GM18498 (cell line): Measurements from ENCODE around the gene SLC5A11.
"Not testable (repeated sequence)": the region's sequence is repeated elsewhere in the genome, so short reads cannot be mapped to it uniquely, and the experiment has no call there.

ENCODE experiments used
- ATAC-seq: cut with Tn5 transposase; IDR thresholded peaks from one replicate; pipeline ENCODE4 v1.9.1; 2021; ENCODE audit warnings: mild to moderate bottlenecking, moderate library complexity; ENCODE audit not compliant: unreplicated experiment

The SLC5A11 gene

DNA sequence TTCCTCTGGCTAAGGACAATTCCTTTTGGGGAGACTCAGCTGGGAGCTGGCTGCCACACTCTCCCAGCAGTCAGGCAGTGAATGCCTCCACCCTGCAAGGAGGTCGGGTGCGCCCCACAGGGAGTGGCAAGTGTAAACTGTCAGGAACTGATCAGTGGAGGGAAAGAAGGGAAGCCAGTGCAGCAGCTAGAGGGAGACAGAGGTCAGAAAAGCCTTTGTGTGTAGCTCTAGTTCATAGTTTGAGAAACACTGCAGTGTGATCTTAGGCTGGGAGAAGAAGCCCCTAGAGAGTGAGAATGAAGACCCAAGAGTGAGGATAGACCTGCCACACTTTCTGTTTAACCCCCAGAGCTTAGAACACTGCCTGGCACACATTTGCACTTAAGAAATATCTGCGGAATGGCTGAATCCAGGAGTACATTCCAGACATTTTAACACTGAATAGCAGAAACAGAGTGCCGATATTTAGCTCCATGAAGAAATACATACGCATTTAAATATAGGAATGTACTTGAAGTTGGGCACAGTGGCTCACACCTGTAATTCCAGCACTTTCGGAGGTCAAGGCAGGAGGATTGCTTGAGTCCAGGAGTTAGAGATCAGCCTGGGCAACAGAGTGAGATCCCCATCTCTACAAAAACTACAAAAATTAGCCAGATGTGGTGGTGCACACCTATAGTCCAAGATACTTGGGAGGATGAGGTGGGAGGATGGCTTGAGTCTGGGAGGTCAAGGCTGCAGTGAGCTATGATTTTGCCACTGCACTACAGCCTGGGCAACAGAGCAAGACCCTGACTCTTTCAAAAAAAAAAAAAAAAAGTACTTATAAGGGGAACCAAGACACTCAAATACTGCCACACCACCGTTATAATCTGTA is 11.1 kb upstream of the SLC5A11 start:
- ATAC-seq: no peak

- ATAC-seq: no peak
These were observed 8.9 kb upstream of the SLC5A11 start for GRCh38 chr16:24836836-24837235.

GRCh38 chr16:24837969-24838368 is 7.8 kb upstream of the SLC5A11 start:
- no peak for ATAC-seq

DNA sequence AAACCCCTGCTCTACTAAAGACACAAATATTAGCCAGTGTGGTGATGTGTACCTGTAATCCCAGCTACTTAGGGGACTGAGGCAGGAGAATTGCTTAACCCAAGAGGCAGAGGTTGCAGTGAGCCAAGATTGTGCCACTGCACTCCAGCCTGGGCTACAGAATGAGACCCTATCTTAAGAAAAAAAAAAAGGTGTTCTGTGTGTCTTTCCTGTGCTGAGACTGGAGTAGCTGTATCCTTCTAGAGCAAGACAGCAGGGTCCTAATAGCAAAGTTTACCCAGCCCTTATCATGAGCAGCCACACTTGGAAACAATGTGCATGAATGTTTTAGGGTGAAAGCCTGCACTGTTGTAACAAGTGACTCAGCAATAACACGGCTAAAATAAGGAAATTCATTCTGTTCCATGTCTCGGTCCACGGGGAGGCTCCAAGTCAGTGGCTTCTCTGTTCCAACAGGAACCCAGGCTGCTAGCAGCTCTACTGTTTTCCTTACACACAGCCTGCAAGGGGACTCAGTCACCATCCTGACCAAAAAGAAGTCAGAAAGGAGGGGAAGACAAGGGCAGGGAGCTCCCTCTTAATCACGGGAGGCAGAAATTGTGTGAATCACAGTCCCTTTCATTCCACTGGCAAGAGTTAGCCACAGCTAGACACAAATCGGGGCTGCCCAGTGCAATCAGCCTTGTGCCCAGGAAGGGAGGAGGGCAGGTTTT is 7.1 kb upstream of the SLC5A11 start:
- no peak for ATAC-seq

DNA sequence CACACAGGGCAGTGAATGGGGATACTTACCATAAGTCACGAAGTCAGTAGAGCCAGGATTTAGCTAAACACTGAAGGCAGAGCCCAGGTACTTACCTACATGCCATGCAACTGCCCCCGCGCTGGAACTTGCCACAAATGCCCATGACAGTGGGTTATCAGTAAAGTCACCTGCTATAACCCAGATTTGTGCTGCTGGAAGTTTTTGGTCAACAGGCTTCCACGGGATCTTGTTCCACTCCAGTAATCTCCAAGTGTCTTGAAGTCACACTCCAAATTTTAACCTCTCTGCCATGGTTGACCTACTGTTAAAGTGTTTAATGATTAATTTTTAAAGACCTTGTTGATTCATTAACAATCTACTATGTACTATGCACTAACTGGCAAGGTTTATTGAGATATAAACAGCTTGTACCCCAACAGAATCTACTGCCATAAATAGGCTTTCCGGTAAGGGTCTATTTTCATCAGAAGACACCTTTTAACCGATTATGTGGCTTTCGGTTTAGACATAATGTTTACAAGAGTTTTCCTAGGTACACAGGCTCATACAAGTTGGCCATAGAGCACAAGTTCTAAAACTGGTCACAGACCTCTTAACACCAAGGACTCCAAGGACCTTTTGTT is 6.3 kb upstream of the SLC5A11 start:
- no peak for ATAC-seq

- no peak for ATAC-seq
These were observed 4.5 kb upstream of the SLC5A11 start for GRCh38 chr16:24841291-24841690.

GRCh38 chr16:24844101-24845030 is 1.4 kb upstream of the SLC5A11 start:
- ATAC-seq: no peak

- not testable (repeated sequence) for ATAC-seq
These were observed 765 bp upstream of the SLC5A11 start for GRCh38 chr16:24845031-24845365.

GRCh38 chr16:24846548-24847357 is 990 bp downstream of the SLC5A11 start:
- no peak for ATAC-seq

DNA sequence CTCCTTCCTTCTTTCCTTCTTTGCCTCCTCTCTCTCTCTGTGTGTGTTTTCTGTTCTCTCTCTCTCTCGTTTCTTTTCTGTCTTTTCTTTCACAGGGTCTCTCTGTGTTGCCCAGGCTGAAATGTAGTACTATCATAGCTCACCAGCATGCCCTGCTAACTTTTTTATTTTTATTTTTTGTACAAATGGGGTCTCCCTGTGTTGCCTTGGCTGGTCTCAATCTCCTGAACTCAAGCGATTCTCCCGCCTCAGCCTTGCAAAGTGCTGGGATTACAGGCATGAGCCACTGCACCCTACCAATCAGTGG is 1.5 kb downstream of the SLC5A11 start:
- no peak for ATAC-seq

DNA sequence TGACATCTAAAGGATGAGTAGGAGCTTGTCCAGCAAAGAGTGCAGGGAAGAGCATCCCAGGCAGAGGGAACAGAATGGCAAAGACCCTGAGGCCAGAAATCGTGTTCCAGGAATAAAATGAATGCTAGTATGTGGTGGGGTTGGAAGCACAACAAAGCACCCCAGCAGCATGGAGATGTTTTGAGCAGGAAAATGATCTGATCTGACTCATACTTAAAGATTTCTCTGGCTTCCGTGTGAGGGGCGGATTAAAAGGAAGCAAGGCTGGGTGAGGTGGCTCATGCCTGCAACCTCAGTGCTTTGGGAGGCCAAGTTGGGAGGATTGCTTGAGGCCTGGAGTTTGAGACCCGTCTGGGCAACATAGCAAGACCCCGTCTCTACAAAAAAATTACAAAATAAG is 2.3 kb downstream of the SLC5A11 start:
- ATAC-seq: no peak

DNA sequence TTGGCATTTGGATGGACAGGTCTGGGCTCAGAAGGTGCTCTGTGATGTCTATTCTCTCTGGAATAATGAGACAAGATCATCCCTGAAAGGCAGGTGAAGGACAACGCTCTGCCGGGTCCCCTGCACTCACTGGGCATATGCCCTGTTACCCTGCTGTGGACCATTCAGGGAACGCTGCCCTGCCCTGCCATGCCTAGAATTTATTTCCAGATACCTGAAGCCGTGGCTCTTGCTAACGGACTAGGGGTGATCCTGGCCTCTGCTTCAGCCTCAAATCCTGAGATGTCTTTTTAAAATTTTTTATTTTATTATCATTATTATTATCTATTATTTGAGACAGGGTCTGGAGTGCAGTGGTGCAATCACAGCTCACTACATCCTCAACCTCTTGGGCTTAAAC is 3.9 kb downstream of the SLC5A11 start:
- ATAC-seq: no peak

GRCh38 chr16:24850289-24850938 is 4.7 kb downstream of the SLC5A11 start:
- no peak for ATAC-seq

DNA sequence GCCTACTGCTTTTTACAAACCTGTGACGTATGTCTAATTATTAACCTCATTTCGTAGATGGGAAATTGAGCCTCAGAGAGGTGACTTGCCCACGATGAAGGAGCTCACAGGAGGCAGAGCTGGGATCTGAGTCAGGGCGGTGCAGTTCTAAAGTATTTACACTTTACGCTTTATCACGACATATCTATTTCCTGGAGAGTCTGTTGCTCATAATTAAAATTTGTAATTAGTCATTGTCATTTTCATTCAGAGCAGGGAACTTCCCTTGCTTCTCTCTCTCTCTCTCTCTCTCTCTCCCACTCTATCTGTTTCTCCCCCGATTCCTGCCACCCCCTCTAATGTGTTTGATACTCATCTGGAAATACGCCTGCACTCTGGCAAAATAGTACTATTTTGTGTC is 5.9 kb downstream of the SLC5A11 start:
- no peak for ATAC-seq

GRCh38 chr16:24852281-24852721 is 6.5 kb downstream of the SLC5A11 start:
- no peak for ATAC-seq

DNA sequence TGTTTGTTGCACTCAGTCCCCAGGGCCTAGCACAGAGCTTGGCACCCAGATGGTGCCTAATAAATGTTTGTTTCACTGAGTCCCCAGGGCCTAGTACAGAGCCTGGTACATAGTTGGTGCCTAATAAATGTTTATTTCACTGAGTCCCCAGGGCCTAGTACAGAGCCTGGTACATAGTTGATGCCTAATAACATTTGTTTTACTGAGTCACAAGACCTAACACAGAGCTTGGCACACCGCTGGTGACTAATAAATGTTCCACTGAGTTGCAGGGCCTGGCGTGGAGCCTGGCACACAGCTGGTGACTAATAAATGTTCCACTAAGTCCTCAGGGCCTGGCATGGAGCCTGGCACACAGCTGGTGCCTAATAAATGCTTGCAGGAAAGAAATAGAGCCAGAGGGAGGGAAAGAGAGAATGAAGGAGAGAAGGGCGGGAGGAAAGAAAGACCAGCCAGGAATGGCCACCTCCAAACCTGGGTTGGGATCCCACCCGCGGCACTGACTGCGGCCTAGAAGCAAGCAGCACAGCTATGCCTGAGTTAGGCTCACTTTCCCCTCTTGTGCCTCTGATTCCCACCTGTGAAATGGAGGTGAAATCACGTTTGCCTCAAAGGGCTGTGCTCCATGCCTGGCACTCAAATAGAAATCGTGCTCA is 7.5 kb downstream of the SLC5A11 start:
- ATAC-seq: no peak

DNA sequence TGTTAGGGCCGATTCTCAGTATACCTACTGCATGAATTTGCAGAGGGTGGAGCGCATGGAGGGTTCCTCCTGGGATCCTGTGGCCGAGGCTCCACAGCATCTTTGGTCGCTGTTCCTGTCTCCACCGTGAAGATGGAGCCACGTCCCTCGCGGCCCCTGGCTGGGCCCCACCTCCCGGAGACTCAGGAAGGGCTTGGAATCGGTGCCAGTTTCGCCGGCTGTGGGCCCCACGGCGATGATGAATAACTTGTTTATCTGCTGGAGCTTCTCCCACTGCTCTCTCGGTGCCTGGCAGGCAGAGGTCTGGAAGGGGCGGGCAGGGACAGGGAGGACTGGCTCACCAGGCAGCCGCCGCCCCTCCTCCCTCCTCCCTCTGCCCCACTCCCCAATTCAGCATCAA is 8.1 kb downstream of the SLC5A11 start:
- ATAC-seq: no peak

DNA sequence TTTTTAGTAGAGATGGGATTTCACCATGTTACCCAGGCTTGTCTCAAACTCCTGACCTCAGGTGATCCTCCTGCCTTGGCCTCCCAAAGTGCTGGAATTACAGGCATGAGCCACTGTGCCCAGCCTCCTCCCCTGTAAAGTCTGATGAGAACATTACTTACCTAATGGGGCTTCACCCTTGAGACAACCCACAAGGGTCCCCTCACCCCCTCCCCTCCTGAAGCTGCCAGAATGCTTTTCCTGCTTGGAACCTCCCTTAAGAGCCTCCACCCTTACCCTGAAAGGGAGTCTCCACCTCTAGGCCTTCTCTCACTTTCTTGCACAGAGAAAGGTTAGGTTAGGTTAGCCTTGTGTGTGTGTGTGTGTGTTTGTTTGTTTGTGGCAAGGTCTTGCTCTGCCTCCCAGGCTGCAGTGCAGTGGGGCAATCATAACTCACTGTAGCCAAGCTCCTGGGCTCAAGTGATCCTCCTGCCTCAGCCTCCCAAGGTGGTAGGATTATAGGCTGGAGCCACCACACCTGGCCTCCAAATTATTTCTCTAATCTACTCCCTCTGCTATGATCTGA is 8.9 kb downstream of the SLC5A11 start:
- no peak for ATAC-seq

GRCh38 chr16:24855678-24856077 is 9.9 kb downstream of the SLC5A11 start:
- no peak for ATAC-seq
